ENCODE results near the gene CENPB.
"Not testable (repeated sequence)": the region's sequence is repeated elsewhere in the genome, so short reads cannot be mapped to it uniquely, and the experiment has no call there.

CENPB gene, protein sequence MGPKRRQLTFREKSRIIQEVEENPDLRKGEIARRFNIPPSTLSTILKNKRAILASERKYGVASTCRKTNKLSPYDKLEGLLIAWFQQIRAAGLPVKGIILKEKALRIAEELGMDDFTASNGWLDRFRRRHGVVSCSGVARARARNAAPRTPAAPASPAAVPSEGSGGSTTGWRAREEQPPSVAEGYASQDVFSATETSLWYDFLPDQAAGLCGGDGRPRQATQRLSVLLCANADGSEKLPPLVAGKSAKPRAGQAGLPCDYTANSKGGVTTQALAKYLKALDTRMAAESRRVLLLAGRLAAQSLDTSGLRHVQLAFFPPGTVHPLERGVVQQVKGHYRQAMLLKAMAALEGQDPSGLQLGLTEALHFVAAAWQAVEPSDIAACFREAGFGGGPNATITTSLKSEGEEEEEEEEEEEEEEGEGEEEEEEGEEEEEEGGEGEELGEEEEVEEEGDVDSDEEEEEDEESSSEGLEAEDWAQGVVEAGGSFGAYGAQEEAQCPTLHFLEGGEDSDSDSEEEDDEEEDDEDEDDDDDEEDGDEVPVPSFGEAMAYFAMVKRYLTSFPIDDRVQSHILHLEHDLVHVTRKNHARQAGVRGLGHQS

DNA sequence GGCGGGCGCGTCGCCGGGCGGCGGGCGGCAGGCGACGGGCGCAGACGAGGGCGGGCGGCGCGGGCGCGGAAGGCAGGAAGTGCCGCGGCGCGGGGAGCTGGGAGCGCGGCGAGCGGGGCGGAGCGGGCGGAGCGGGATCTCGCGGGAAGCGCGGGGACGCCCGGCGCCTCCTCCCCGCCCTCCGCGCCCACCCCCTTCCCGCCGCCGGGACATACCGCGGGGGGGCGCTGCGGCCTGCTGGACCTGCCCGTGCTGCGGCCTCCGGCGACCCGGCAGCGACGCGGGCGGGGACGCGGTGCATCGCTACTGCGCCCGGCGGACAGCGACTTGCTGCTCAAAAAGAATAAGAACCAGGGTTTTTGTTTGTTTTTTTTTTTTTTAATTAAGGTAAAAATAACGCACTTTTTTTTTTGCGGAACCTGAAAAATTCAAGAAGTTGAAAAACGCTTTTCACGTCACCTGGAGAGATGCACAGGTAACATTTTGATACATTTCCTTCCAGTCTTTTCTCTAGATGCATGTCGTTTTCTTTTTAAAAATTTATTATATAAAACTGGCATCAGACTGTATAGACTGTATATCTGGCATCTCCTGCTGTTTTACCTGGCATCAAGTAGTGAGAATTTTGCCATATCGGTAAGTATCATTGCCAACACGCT lies at the start of gene CENPB:
Gene CENPB, minus strand, starts transcription at position 76 of the 659 bp plus-strand sequence. CDS start 257 bp downstream, outside the sequence.
- H3K9me2 ChIP-seq (replicated peaks; ENCODE audit: control insufficient read depth, low read length): no peaks in the 10 kb centered on the region
- no peak within 1 kb of the TSS for H3K27ac ChIP-seq (ENCODE audit: low read depth, low read length)
- TF ChIP-seq, protein P1, sequence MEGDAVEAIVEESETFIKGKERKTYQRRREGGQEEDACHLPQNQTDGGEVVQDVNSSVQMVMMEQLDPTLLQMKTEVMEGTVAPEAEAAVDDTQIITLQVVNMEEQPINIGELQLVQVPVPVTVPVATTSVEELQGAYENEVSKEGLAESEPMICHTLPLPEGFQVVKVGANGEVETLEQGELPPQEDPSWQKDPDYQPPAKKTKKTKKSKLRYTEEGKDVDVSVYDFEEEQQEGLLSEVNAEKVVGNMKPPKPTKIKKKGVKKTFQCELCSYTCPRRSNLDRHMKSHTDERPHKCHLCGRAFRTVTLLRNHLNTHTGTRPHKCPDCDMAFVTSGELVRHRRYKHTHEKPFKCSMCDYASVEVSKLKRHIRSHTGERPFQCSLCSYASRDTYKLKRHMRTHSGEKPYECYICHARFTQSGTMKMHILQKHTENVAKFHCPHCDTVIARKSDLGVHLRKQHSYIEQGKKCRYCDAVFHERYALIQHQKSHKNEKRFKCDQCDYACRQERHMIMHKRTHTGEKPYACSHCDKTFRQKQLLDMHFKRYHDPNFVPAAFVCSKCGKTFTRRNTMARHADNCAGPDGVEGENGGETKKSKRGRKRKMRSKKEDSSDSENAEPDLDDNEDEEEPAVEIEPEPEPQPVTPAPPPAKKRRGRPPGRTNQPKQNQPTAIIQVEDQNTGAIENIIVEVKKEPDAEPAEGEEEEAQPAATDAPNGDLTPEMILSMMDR (IDR thresholded peaks at IDR 0.05; ENCODE audit: low read depth, low read length, poor library complexity, severe bottlenecking): peak; percentile 59
- no peak for TF ChIP-seq EZH2phosphoT487 (IDR thresholded peaks at IDR 0.05; ENCODE audit: borderline replicate concordance, low read length)
- peaks cover 21% of the 10 kb centered on the region for H3K36me3 ChIP-seq (ENCODE audit: control insufficient read depth, low read length)
- H3K27me3 ChIP-seq (ENCODE audit: control insufficient read depth, low read length): no peaks in the 10 kb centered on the region
- peaks cover 40% of the 10 kb centered on the region for H3K79me2 ChIP-seq (ENCODE audit: control insufficient read depth, low read length)
- H4K20me1 ChIP-seq (ENCODE audit: control insufficient read depth, insufficient read depth, low read depth, low read length): peaks cover 9% of the 10 kb centered on the region; the same call in 1 of the 2 replicates
- peaks cover 10% of the 10 kb centered on the region for H3F3A ChIP-seq (ENCODE audit: control insufficient read depth, insufficient read depth)
- H3K4me3 ChIP-seq (ENCODE audit: low read length): peak within 1 kb of the TSS; percentile 88
- peaks cover 41% of the 10 kb centered on the region for H3K4me1 ChIP-seq (ENCODE audit: control insufficient read depth, low read length)
- peak within 1 kb of the TSS; percentile 97 for H3K4me2 ChIP-seq (ENCODE audit: low read length)
- H3K9me3 ChIP-seq (ENCODE audit: control insufficient read depth, insufficient read depth, low read length): no peaks in the 10 kb centered on the region

DNA sequence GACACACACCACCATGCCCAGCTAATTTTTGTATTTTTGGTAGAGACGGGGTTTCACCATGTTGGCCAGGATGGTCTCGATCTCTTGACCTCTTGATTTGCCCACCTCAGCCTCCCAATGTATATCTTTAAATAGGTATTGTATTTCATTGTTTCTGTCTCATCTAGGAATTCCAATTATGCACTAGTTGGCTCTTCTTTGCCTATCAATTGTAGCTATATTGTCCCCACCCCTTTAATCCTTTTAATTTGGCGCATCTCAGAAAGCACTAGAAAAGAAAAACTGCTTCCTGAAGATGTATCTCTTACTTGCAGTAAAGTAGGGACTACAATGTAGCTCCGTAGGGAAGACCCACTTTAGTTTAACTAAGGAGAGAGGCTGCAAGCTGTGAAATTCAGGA lies 49.6 kb upstream of the CENPB start:
- H3K27me3 ChIP-seq (ENCODE audit: control insufficient read depth, low read length): no peaks in the 10 kb centered on the region
- H3K4me3 ChIP-seq (ENCODE audit: low read length): no peak overlapping the region
- H3K4me2 ChIP-seq (ENCODE audit: low read length): no peak overlapping the region
- H3F3A ChIP-seq (ENCODE audit: control insufficient read depth, insufficient read depth): no peaks in the 10 kb centered on the region
- H3K9me2 ChIP-seq (replicated peaks; ENCODE audit: control insufficient read depth, low read length): no peaks in the 10 kb centered on the region
- TF ChIP-seq, protein P1 (IDR thresholded peaks at IDR 0.05; ENCODE audit: low read depth, low read length, poor library complexity, severe bottlenecking): no peak
- no peak for TF ChIP-seq EZH2phosphoT487 (IDR thresholded peaks at IDR 0.05; ENCODE audit: borderline replicate concordance, low read length)
- no peaks in the 10 kb centered on the region for H3K79me2 ChIP-seq (ENCODE audit: control insufficient read depth, low read length)
- no peaks in the 10 kb centered on the region for H3K9me3 ChIP-seq (ENCODE audit: control insufficient read depth, insufficient read depth, low read length)
- H3K4me1 ChIP-seq (ENCODE audit: control insufficient read depth, low read length): peaks cover 4% of the 10 kb centered on the region
- no peaks in the 10 kb centered on the region for H4K20me1 ChIP-seq (ENCODE audit: control insufficient read depth, insufficient read depth, low read depth, low read length)
- H3K27ac ChIP-seq (ENCODE audit: low read depth, low read length): no peak overlapping the region
- no peaks in the 10 kb centered on the region for H3K36me3 ChIP-seq (ENCODE audit: control insufficient read depth, low read length)

DNA sequence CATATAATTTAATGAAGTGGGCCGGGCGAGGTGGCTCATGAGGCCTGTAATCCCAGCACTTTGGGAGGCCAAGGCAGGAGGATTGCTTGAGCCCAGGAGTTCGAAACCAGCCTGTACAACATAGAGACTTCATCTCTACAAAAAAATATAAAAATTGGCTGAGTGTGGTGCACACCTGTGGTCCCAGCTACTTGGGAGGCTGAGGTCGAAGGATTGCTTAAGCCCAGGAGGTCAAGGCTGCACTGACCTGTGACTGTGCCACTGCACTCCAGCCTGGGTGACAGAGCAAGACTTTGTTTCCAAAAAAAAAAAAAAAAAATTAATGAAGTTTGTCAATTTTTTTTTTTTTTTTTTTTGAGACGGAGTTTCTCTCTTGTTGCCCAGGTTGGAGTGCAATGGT lies 43.4 kb upstream of the CENPB start:
- not testable (repeated sequence) for H3K4me1 ChIP-seq (ENCODE audit: control insufficient read depth, low read length); H3K9me2 ChIP-seq (replicated peaks; ENCODE audit: control insufficient read depth, low read length); H3K36me3 ChIP-seq (ENCODE audit: control insufficient read depth, low read length); H3K4me2 ChIP-seq (ENCODE audit: low read length); H3K9me3 ChIP-seq (ENCODE audit: control insufficient read depth, insufficient read depth, low read length); H3K79me2 ChIP-seq (ENCODE audit: control insufficient read depth, low read length); H3K27ac ChIP-seq (ENCODE audit: low read depth, low read length); H4K20me1 ChIP-seq (ENCODE audit: control insufficient read depth, insufficient read depth, low read depth, low read length); H3K4me3 ChIP-seq (ENCODE audit: low read length); H3F3A ChIP-seq (ENCODE audit: control insufficient read depth, insufficient read depth); H3K27me3 ChIP-seq (ENCODE audit: control insufficient read depth, low read length)

Data from DOHH2 (cell line).